ENCODE data around the gene RSAD2.

Gene RSAD2

GRCh38 chr2:6945087-6945813, 67.7 kb downstream of the RSAD2 start:
- no peak for DNase-seq (ENCODE audit: low read depth in 2 of 2)

- DNase-seq (ENCODE audit: low read depth in 2 of 2): no peak
Observed at GRCh38 chr2:6945821-6946220, 68.2 kb downstream of the RSAD2 start.

- DNase-seq (ENCODE audit: low read depth in 2 of 2): no peak
Observed at GRCh38 chr2:6946722-6947121, 69.1 kb downstream of the RSAD2 start.

All from stimulated activated CD4-positive, alpha-beta T cell treated with anti-CD3 and anti-CD28 coated beads, Interleukin-15, amount 100 ng/mL, for 48 hours (primary cell).